HG02642 (cell line): ENCODE data around the gene HINFP.
"Not testable (repeated sequence)": the region's sequence is repeated elsewhere in the genome, so short reads cannot be mapped to it uniquely, and the experiment has no call there.

Experiments used
- ATAC-seq: cut with Tn5 transposase; IDR thresholded peaks from one replicate; pipeline ENCODE4 v1.9.1; 2021; ENCODE audit warnings: mild to moderate bottlenecking; ENCODE audit not compliant: unreplicated experiment, poor library complexity

Gene HINFP

GRCh38 chr11:119116235-119116594 lies 5.2 kb upstream of the HINFP start:
- ATAC-seq, result no peak

- ATAC-seq, result no peak
Observed at GRCh38 chr11:119116601-119117000, 4.8 kb upstream of the HINFP start.

GRCh38 chr11:119117004-119117706 lies 4.2 kb upstream of the HINFP start:
- ATAC-seq, result no peak

GRCh38 chr11:119118227-119118626 lies 3.2 kb upstream of the HINFP start:
- no peak for ATAC-seq

- no peak for ATAC-seq
Observed at GRCh38 chr11:119118946-119119345, 2.4 kb upstream of the HINFP start.

- no peak for ATAC-seq
Observed at GRCh38 chr11:119120639-119121007, 757 bp upstream of the HINFP start.

GRCh38 chr11:119121811-119122124 lies 388 bp downstream of the HINFP start:
- ATAC-seq, result no peak

- no peak for ATAC-seq
Observed at GRCh38 chr11:119125821-119126220, 4.4 kb downstream of the HINFP start.

GRCh38 chr11:119126675-119127268 lies 5.4 kb downstream of the HINFP start:
- no peak for ATAC-seq

GRCh38 chr11:119130662-119131061 lies 9.3 kb downstream of the HINFP start:
- ATAC-seq, result no peak

GRCh38 chr11:119134389-119134978 lies 13.1 kb downstream of the HINFP start:
- no peak for ATAC-seq

- not testable (repeated sequence) for ATAC-seq
Observed at GRCh38 chr11:119139276-119139675, 17.9 kb downstream of the HINFP start.

- peak; percentile 59 for ATAC-seq
Observed at GRCh38 chr11:119144825-119145486, 23.6 kb downstream of the HINFP start.

GRCh38 chr11:119145551-119145950 lies 24.2 kb downstream of the HINFP start:
- no peak for ATAC-seq

GRCh38 chr11:119147604-119148333 lies 26.4 kb downstream of the HINFP start:
- ATAC-seq, result no peak

GRCh38 chr11:119148720-119149017 lies 27.3 kb downstream of the HINFP start:
- no peak for ATAC-seq

GRCh38 chr11:119149018-119149785 lies 27.8 kb downstream of the HINFP start, which contains the start of gene ABCG4:
TSS of gene ABCG4 (plus strand) at chr11:119149052. CDS start at chr11:119149966, 914 bp downstream.
- ATAC-seq, result no peak

- ATAC-seq, result no peak
Observed at GRCh38 chr11:119149786-119150275, 28.5 kb downstream of the HINFP start.

- ATAC-seq, result no peak
Observed at GRCh38 chr11:119152043-119152442, 30.7 kb downstream of the HINFP start.

GRCh38 chr11:119152604-119153003 lies 31.2 kb downstream of the HINFP start:
- no peak for ATAC-seq
